HCT116 (cell line): ENCODE data around the gene PHLDB3.

Experiments used
- POLR2A ChIP-seq: IDR thresholded peaks from 2 replicates; pipeline ENCODE4 v1.7.0; 2011; ENCODE audit warnings: borderline replicate concordance; ENCODE audit not compliant: insufficient read depth, insufficient read length; ENCODE audit errors: extremely low read depth
- RAD21 ChIP-seq: IDR thresholded peaks from 2 replicates; pipeline ENCODE4 v1.6.1; 2012; ENCODE audit warnings: low read depth, mild to moderate bottlenecking
- SP1 ChIP-seq: IDR thresholded peaks from 2 replicates; pipeline ENCODE4 v1.6.1; 2012; ENCODE audit warnings: low read depth
- YY1 ChIP-seq: IDR thresholded peaks from 2 replicates; pipeline ENCODE4 v1.6.1; 2011; ENCODE audit warnings: low read length, low read depth, moderate library complexity, mild to moderate bottlenecking; ENCODE audit not compliant: insufficient replicate concordance; ENCODE audit errors: extremely low read depth
- TF ChIP-seq, protein P1 (sequence below), 3 experiments: fragments of 200-600 bp in 1 of 3; sonication (generic) in 1 of 3; IDR thresholded peaks in 2 of 3; conservative IDR thresholded peaks in 1 of 3; 2 replicates each; pipeline ENCODE4 v1.5.1; 2012 to 2017; ENCODE audit warnings: low read depth in 2 of 3, low read length in 2 of 3, antibody characterized with exemption in 1 of 3, borderline replicate concordance in 1 of 3, control low read depth in 1 of 3, mild to moderate bottlenecking in 1 of 3, mixed read lengths in 1 of 3, mixed run types in 1 of 3, moderate library complexity in 1 of 3; ENCODE audit not compliant: insufficient read depth in 1 of 3
- TF ChIP-seq, protein P2 (sequence below): IDR thresholded peaks from 2 replicates; pipeline ENCODE4 v1.6.1; 2011; ENCODE audit warnings: mild to moderate bottlenecking, low read length, moderate library complexity; ENCODE audit not compliant: insufficient replicate concordance; ENCODE audit errors: extremely low read depth

GRCh38 chr19:43506629-43507028, 2.1 kb upstream of the PHLDB3 start:
- TF ChIP-seq, protein P1, sequence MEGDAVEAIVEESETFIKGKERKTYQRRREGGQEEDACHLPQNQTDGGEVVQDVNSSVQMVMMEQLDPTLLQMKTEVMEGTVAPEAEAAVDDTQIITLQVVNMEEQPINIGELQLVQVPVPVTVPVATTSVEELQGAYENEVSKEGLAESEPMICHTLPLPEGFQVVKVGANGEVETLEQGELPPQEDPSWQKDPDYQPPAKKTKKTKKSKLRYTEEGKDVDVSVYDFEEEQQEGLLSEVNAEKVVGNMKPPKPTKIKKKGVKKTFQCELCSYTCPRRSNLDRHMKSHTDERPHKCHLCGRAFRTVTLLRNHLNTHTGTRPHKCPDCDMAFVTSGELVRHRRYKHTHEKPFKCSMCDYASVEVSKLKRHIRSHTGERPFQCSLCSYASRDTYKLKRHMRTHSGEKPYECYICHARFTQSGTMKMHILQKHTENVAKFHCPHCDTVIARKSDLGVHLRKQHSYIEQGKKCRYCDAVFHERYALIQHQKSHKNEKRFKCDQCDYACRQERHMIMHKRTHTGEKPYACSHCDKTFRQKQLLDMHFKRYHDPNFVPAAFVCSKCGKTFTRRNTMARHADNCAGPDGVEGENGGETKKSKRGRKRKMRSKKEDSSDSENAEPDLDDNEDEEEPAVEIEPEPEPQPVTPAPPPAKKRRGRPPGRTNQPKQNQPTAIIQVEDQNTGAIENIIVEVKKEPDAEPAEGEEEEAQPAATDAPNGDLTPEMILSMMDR (IDR thresholded peaks at IDR 0.05 in 2 of 3, conservative IDR thresholded peaks at IDR 0.05 in 1 of 3; ENCODE audit: borderline replicate concordance in 1 of 3, insufficient read depth in 1 of 3, low read depth in 2 of 3, low read length in 2 of 3): no peak
- no peak for TF ChIP-seq RAD21
- TF ChIP-seq YY1: no peak
- TF ChIP-seq, protein P2, sequence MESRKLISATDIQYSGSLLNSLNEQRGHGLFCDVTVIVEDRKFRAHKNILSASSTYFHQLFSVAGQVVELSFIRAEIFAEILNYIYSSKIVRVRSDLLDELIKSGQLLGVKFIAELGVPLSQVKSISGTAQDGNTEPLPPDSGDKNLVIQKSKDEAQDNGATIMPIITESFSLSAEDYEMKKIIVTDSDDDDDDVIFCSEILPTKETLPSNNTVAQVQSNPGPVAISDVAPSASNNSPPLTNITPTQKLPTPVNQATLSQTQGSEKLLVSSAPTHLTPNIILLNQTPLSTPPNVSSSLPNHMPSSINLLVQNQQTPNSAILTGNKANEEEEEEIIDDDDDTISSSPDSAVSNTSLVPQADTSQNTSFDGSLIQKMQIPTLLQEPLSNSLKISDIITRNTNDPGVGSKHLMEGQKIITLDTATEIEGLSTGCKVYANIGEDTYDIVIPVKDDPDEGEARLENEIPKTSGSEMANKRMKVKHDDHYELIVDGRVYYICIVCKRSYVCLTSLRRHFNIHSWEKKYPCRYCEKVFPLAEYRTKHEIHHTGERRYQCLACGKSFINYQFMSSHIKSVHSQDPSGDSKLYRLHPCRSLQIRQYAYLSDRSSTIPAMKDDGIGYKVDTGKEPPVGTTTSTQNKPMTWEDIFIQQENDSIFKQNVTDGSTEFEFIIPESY: no peak
- no peak for TF ChIP-seq SP1
- no peak for TF ChIP-seq POLR2A
